Measurements from ENCODE around the gene ATP2B2.

- no peak for TF ChIP-seq CTCF (IDR thresholded peaks at IDR 0.05; ENCODE audit: low read depth, low read length)
- TF ChIP-seq EZH2phosphoT487 (IDR thresholded peaks at IDR 0.05; ENCODE audit: low read depth), result no peak
These were observed 22.7 kb upstream of the ATP2B2 start for GRCh38 chr3:10528046-10528445.
